Peyer's patch (tissue), 4 donors: ENCODE results near the gene PTPRK.

ENCODE experiments used
- CTCF ChIP-seq, 6 experiments: fragments of 450-650 bp in 4 of 6; fragments of 200-600 bp in 2 of 6; sonication (generic) in 1 of 6; IDR thresholded peaks; one replicate each; pipeline ENCODE4 v1.5.1; 2017 to 2019; ENCODE audit warnings: antibody characterized with exemption in 6 of 6, mild to moderate bottlenecking in 3 of 6, moderate library complexity in 1 of 6
- POLR2A ChIP-seq, 2 donors: fragments of 450-650 bp; IDR thresholded peaks; one replicate each; pipeline ENCODE4 v1.5.1; 2017; ENCODE audit warnings: antibody characterized with exemption in 2 of 2, mild to moderate bottlenecking in 2 of 2, moderate library complexity in 2 of 2

- TF ChIP-seq CTCF (IDR thresholded peaks at IDR 0.05) (no peak), POLR2A (IDR thresholded peaks at IDR 0.05) (no peak)
Measured at GRCh38 chr6:127938701-127939100, 581.7 kb downstream of the PTPRK start.
